HL-60 (cell line): Measurements from ENCODE around the gene LAMC3.
A peak's percentile ranks its signal among the peaks of the same experiment; 100 is the strongest.

Experiments used
- DNase-seq, 2 experiments: peaks; one replicate each; pipeline ENCODE4 v3.0.0-alpha.2; 2010 to 2020; ENCODE audit warnings: low read depth in 1 of 2, low spot score in 1 of 2
- H3K27ac ChIP-seq: fragments of 250-450 bp; sonication (Bioruptor Pico); replicated peaks from 2 replicates; pipeline ENCODE4 v1.5.1; 2020; ENCODE audit warnings: mild to moderate bottlenecking, moderate library complexity
- H3K27me3 ChIP-seq: fragments of 250-450 bp; sonication (Bioruptor Pico); 2 replicates; pipeline ENCODE4 v1.5.1; 2021; ENCODE audit warnings: mild to moderate bottlenecking, moderate library complexity; ENCODE audit not compliant: insufficient read depth, poor library complexity, severe bottlenecking
- H3K4me3 ChIP-seq: replicated peaks from 2 replicates; pipeline ENCODE4 v1.5.1; 2011; ENCODE audit warnings: mild to moderate bottlenecking, control low read depth, low read length; ENCODE audit not compliant: insufficient read depth
- CTCF ChIP-seq: IDR thresholded peaks from one replicate; pipeline ENCODE4 v1.5.1; 2011; ENCODE audit warnings: low read length, control low read depth, inconsistent platforms; ENCODE audit not compliant: insufficient read depth
- GABPA ChIP-seq: IDR thresholded peaks from 2 replicates; pipeline ENCODE4 v1.6.1; 2012; ENCODE audit warnings: low read depth
- POLR2AphosphoS5 ChIP-seq: IDR thresholded peaks from 2 replicates; pipeline ENCODE4 v1.6.1; 2012; ENCODE audit warnings: low read depth
- REST ChIP-seq: IDR thresholded peaks from 2 replicates; pipeline ENCODE4 v1.6.1; 2012; ENCODE audit warnings: low read depth; ENCODE audit not compliant: insufficient replicate concordance
- SPI1 ChIP-seq: IDR thresholded peaks from 2 replicates; pipeline ENCODE4 v1.6.1; 2012; ENCODE audit warnings: low read depth, mild to moderate bottlenecking, borderline replicate concordance
- long read RNA-seq: library from polyadenylated mRNA; unstranded; transcript quantifications from one replicate; pipeline ENCODE4 v2.0.0, GENCODE V29; 2020

Gene LAMC3
- long read RNA-seq: 0 reads

GRCh38 chr9:131008909-131009618 is at the start of gene LAMC3:
Gene LAMC3 (plus strand): TSS chr9:131009174. CDS start chr9:131009215, 41 bp downstream.
- no peak for DNase-seq

GRCh38 chr9:130959809-130960334 is 49.1 kb upstream of the LAMC3 start:
- Histone ChIP-seq H3K27ac (no peak overlapping the region), H3K27me3 (no peaks in the 10 kb centered on the region), H3K4me3 (no peak overlapping the region)
- TF ChIP-seq REST: no peak
- TF ChIP-seq SPI1: no peak
- TF ChIP-seq POLR2AphosphoS5: no peak
- no peak for TF ChIP-seq GABPA
- no peak for TF ChIP-seq CTCF
- DNase-seq: no peak

More at GRCh38 chr9:131008909-131009618, at the start of gene LAMC3:
- Histone ChIP-seq H3K27ac (no peak within 1 kb of the TSS), H3K4me3 (no peak within 1 kb of the TSS), H3K27me3 (peaks cover 42% of the 10 kb centered on the region)
- TF ChIP-seq GABPA (no peak), CTCF (peak; percentile 1), SPI1 (no peak)

- no peak overlapping the region for H3K4me3 ChIP-seq
- TF ChIP-seq CTCF: no peak
- TF ChIP-seq SPI1: no peak
- no peak for TF ChIP-seq POLR2AphosphoS5
- no peak for TF ChIP-seq GABPA
- TF ChIP-seq REST: no peak
- DNase-seq: no peak
- H3K27me3 ChIP-seq: no peaks in the 10 kb centered on the region
- no peak overlapping the region for H3K27ac ChIP-seq
These were observed 48.2 kb upstream of the LAMC3 start for GRCh38 chr9:130960522-130961378.
